Lower leg skin (tissue), 4 donors: ENCODE results near the gene ICA1. TPM values are rescaled to one million over a fixed set of nuclear protein-coding genes. Genes with fewer than 3 reads are reported as not detected.
"Not testable (repeated sequence)": the region's sequence is repeated elsewhere in the genome, so short reads cannot be mapped to it uniquely, and the experiment has no call there.

Source experiments
- DNase-seq, 2 donors: peaks; one replicate each; pipeline ENCODE4 v3.0.0-alpha.2; 2019; ENCODE audit warnings: low spot score in 2 of 2
- H3K4me3 ChIP-seq: fragments of 200-600 bp; sonication (generic); 2 replicates; pipeline ENCODE4 v1.5.1; 2017; ENCODE audit warnings: mild to moderate bottlenecking, low read depth; ENCODE audit not compliant: poor library complexity, severe bottlenecking
- POLR2A ChIP-seq, 2 donors: fragments of 450-650 bp; IDR thresholded peaks; one replicate each; pipeline ENCODE4 v1.6.1; 2016 to 2017; ENCODE audit warnings: antibody characterized with exemption in 2 of 2, mild to moderate bottlenecking in 1 of 2, moderate library complexity in 1 of 2
- WGBS, 2 donors: methylation state at CpG; one replicate each; pipeline ENCODE4 v1.1.5; 2018; 5-methylcytosine and 5-hydroxymethylcytosine counted together
- intact Hi-C: fragments of 100-400 bp; cut with DNase I; formaldehyde crosslinking; loops from one replicate; pipeline ENCODE4 v1.15.0; 2023; ENCODE audit warnings: low total_unique reads
- total RNA-seq, 4 donors: library from RNA; depleted of rRNA; stranded (reverse); fragments of >200 nt; gene quantifications; one replicate each; pipeline ENCODE4 v1.1.0, GENCODE V29; 2016
- TF ChIP-seq, protein P1 (sequence below), 3 donors: fragments of 450-650 bp; IDR thresholded peaks; one replicate each; pipeline ENCODE4 v1.5.1; 2016; ENCODE audit warnings: antibody characterized with exemption in 3 of 3, mild to moderate bottlenecking in 3 of 3, moderate library complexity in 2 of 3

ICA1 gene
- total RNA-seq, 4 donors from 2014 or later = 12.8 to 33.6 (median 18.4) TPM

DNA sequence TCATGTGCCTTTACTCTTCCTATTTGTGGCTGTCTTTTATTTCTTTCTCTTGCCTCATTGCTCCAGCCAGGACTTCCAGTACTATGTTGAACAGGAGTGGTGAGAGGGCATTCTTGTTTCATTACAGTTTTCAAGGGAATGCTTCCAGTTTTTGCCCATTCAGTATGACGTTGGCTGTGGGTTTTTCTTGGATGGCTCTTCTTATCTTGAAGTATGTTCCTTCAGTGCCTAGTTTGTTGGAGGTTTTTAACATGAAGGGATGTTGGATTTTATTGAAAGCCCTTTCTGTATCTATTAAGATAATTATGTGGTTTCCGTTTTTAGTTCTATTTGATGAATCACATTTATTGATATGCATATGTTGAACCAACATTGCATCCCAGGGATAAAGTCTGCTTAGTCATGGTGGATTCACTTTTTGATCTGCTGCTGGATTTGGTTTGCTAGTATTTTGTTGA is 196.6 kb downstream of the ICA1 start:
- TF ChIP-seq, protein P1, sequence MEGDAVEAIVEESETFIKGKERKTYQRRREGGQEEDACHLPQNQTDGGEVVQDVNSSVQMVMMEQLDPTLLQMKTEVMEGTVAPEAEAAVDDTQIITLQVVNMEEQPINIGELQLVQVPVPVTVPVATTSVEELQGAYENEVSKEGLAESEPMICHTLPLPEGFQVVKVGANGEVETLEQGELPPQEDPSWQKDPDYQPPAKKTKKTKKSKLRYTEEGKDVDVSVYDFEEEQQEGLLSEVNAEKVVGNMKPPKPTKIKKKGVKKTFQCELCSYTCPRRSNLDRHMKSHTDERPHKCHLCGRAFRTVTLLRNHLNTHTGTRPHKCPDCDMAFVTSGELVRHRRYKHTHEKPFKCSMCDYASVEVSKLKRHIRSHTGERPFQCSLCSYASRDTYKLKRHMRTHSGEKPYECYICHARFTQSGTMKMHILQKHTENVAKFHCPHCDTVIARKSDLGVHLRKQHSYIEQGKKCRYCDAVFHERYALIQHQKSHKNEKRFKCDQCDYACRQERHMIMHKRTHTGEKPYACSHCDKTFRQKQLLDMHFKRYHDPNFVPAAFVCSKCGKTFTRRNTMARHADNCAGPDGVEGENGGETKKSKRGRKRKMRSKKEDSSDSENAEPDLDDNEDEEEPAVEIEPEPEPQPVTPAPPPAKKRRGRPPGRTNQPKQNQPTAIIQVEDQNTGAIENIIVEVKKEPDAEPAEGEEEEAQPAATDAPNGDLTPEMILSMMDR (IDR thresholded peaks at IDR 0.05) = no peak
- no peak for TF ChIP-seq POLR2A (IDR thresholded peaks at IDR 0.05)
- intact Hi-C loops = no loop called here
- H3K4me3 ChIP-seq = no peak overlapping the region
- no peak for DNase-seq
- 62 to 63% methylated on average over 2 of the region's 2 CpGs for WGBS, 2 donors

DNA sequence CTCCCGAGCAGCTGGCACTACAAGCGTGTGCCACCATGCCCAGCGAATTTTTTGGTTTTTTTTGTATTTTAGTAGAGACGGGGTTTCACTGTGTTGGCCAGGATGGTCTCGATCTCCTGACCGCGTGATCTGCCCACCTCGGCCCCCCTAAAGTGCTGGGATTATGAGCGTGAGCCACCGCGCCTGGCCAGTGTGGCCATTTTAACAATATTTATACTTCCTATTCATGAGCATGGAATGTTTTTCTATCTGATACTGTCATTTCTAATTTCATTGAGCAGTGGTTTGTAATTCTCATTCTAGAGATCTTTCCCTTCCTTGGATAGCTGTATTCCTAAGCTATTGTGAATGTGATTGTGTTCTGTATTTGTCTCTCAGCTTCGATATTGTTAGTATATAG is 197.1 kb downstream of the ICA1 start:
- no peak overlapping the region for H3K4me3 ChIP-seq
- no peak for DNase-seq
- no peak for TF ChIP-seq POLR2A (IDR thresholded peaks at IDR 0.05)
- TF ChIP-seq, protein P1 (IDR thresholded peaks at IDR 0.05) = no peak
- intact Hi-C loops = no loop called here
- WGBS, 2 donors = 97 to 98% methylated on average over 12 of the region's 12 CpGs

DNA sequence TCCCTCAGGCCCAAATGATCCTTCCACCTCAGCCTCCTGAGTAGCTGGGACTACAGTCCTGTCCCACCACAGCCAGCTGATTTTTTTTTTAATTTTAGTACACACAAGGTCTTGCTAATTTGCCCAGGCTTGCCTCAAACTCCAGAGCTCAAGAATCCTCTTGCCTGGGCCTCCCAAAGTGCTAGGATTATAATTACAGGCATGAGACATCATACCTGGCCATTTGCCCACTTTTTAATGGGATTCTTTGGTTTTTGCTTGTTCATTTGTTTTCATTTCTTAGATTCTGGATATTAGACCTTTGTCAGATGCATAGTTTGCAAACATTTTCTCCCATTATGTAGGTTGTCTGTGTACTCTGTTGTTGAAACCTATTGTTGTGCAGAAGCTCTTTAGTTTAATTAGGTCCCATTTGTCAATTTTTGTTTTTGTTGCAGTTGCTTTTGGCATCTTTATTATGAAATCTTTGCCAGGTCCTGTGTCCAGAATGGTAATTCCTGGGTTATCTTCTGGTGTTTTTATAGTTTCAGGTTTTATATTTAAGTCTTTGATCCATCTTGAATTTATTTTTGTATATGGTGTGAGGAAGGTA is 198.2 kb downstream of the ICA1 start:
- no peak for DNase-seq
- intact Hi-C loops = no loop called here
- TF ChIP-seq, protein P1 (IDR thresholded peaks at IDR 0.05) = no peak
- no peak for TF ChIP-seq POLR2A (IDR thresholded peaks at IDR 0.05)
- H3K4me3 ChIP-seq = no peak overlapping the region

DNA sequence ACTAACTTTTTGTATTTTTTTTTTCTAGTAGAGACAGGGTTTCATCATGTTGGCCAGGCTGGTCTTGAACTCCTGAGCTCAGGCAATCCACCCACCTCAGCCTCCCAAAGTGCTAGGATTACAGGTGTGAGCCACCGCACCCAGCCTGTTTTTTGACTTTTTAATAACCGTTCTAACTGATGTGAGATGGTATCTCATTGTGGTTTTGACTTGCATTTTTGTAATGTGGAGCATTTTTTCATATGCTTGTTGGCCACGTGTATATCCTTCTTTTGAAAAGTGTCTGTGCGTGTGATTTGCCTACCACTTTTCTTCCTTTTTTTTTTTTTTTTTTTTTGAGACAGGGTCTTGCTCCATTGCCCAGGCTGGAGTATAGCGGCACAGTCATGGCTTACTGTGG is 198.7 kb downstream of the ICA1 start:
- H3K4me3 ChIP-seq, DNase-seq, intact Hi-C loops: not testable (repeated sequence)
- 90 to 92% methylated on average over 5 of the region's 5 CpGs for WGBS, 2 donors

Other genes with a start within 250 kb of the ICA1 start
- not detected for gene NXPH1, start 171.4 kb upstream of the ICA1 start, total RNA-seq